Measurements from ENCODE around the gene MPRIP.

Gene MPRIP

GRCh38 chr17:17200311-17200710 is 158.1 kb downstream of the MPRIP start:
- DNase-seq: no peak
- intact Hi-C loops (cut with DNase I): no loop called here

GRCh38 chr17:17200831-17201230 is 158.6 kb downstream of the MPRIP start:
- no peak for DNase-seq
- intact Hi-C loops (cut with DNase I): no loop called here

GRCh38 chr17:17201271-17201670 is 159.0 kb downstream of the MPRIP start:
- no peak for DNase-seq
- intact Hi-C loops (cut with DNase I): no loop called here

- intact Hi-C loops (cut with DNase I): no loop called here
- DNase-seq: no peak
These were observed 159.7 kb downstream of the MPRIP start for GRCh38 chr17:17201907-17202306.

GRCh38 chr17:17203173-17203730 is 161.0 kb downstream of the MPRIP start:
- no peak for DNase-seq
- intact Hi-C loops (cut with DNase I): no loop called here

- intact Hi-C loops (cut with DNase I): no loop called here
- peak in 41 of 42 donors; percentile 43 to 86 (median 71) for DNase-seq
These were observed 161.9 kb downstream of the MPRIP start for GRCh38 chr17:17204041-17204591.

GRCh38 chr17:17204635-17205231 is 162.5 kb downstream of the MPRIP start:
- intact Hi-C loops (cut with DNase I): no loop called here
- no peak for DNase-seq

- intact Hi-C loops (cut with DNase I): no loop called here
- peak in 40 of 42 donors; percentile 41 to 82 (median 66) for DNase-seq
These were observed 163.3 kb downstream of the MPRIP start for GRCh38 chr17:17205368-17206123.

- peak; percentile 61 to 92 (median 80) for DNase-seq
- intact Hi-C loops (cut with DNase I): no loop called here
These were observed 164.1 kb downstream of the MPRIP start, which contains the start of gene PLD6 for GRCh38 chr17:17206124-17206912. TSS of gene PLD6 (minus strand) at chr17:17206333. CDS start at chr17:17206286, 47 bp downstream.

- intact Hi-C loops (cut with DNase I): no loop called here
- DNase-seq: peak in 1 of 42 donors; percentile 72
These were observed 164.7 kb downstream of the MPRIP start for GRCh38 chr17:17206913-17207335.

GRCh38 chr17:17207998-17208397 is 165.7 kb downstream of the MPRIP start:
- DNase-seq: no peak
- intact Hi-C loops (cut with DNase I): no loop called here

- intact Hi-C loops (cut with DNase I): no loop called here
- DNase-seq: no peak
These were observed 171.5 kb downstream of the MPRIP start for GRCh38 chr17:17213775-17214174.

GRCh38 chr17:17214646-17215436 is 172.6 kb downstream of the MPRIP start:
- DNase-seq: no peak

GRCh38 chr17:17215575-17215974 is 173.3 kb downstream of the MPRIP start:
- DNase-seq: no peak
- intact Hi-C loops (cut with DNase I): no loop called here

More at GRCh38 chr17:17214646-17215436, 172.6 kb downstream of the MPRIP start:
- intact Hi-C loops (cut with DNase I): no loop called here

- no peak for DNase-seq
- intact Hi-C loops (cut with DNase I): no loop called here
These were observed 174.0 kb downstream of the MPRIP start for GRCh38 chr17:17216236-17216635.

- no peak for DNase-seq
These were observed 174.5 kb downstream of the MPRIP start for GRCh38 chr17:17216776-17217175.

GRCh38 chr17:17217995-17218394 is 175.7 kb downstream of the MPRIP start:
- DNase-seq: no peak
- intact Hi-C loops (cut with DNase I): no loop called here

More at GRCh38 chr17:17216776-17217175, 174.5 kb downstream of the MPRIP start:
- intact Hi-C loops (cut with DNase I): no loop called here

- intact Hi-C loops (cut with DNase I): no loop called here
- no peak for DNase-seq
These were observed 178.3 kb downstream of the MPRIP start for GRCh38 chr17:17220529-17220928.
